Hematopoietic multipotent progenitor cell treated with erythropoietin and hydrocortisone succinate and interleukin-3 and kit ligand, for 8 days (in vitro differentiated cells): ENCODE data around the gene FCGR1A.
A peak's percentile ranks its signal among the peaks of the same experiment; 100 is the strongest.
"Not testable (repeated sequence)": the region's sequence is repeated elsewhere in the genome, so short reads cannot be mapped to it uniquely, and the experiment has no call there.

ENCODE experiments used
- DNase-seq: peaks from one replicate; pipeline ENCODE4 v3.0.0-alpha.2; 2015

The FCGR1A gene

GRCh38 chr1:149782600-149782999 lies at the start of gene FCGR1A:
Gene FCGR1A (plus strand): TSS chr1:149782694. CDS start chr1:149782744, 50 bp downstream.
- DNase-seq = not testable (repeated sequence)

- not testable (repeated sequence) for DNase-seq
These were observed 49.7 kb upstream of the FCGR1A start for GRCh38 chr1:149732781-149733180.

- DNase-seq = not testable (repeated sequence)
These were observed 47.8 kb upstream of the FCGR1A start for GRCh38 chr1:149734692-149735091.

GRCh38 chr1:149740148-149740581 lies 42.3 kb upstream of the FCGR1A start:
- peak; percentile 23 for DNase-seq

- not testable (repeated sequence) for DNase-seq
These were observed 41.8 kb upstream of the FCGR1A start for GRCh38 chr1:149740590-149741230.

- DNase-seq = not testable (repeated sequence)
These were observed 40.6 kb upstream of the FCGR1A start for GRCh38 chr1:149741914-149742313.

- DNase-seq = not testable (repeated sequence)
These were observed 35.8 kb upstream of the FCGR1A start for GRCh38 chr1:149746463-149747356.

- not testable (repeated sequence) for DNase-seq
These were observed 34.9 kb upstream of the FCGR1A start for GRCh38 chr1:149747359-149748143.

- DNase-seq = not testable (repeated sequence)
These were observed 34.4 kb upstream of the FCGR1A start for GRCh38 chr1:149748144-149748500.

- DNase-seq = not testable (repeated sequence)
These were observed 31.9 kb upstream of the FCGR1A start for GRCh38 chr1:149750562-149750961.

GRCh38 chr1:149752186-149752585 lies 30.3 kb upstream of the FCGR1A start:
- not testable (repeated sequence) for DNase-seq

- DNase-seq = not testable (repeated sequence)
These were observed 29.0 kb upstream of the FCGR1A start for GRCh38 chr1:149753466-149753865.

GRCh38 chr1:149755294-149755693 lies 27.2 kb upstream of the FCGR1A start:
- DNase-seq = not testable (repeated sequence)

- DNase-seq = not testable (repeated sequence)
These were observed 20.2 kb upstream of the FCGR1A start for GRCh38 chr1:149762294-149762693.

GRCh38 chr1:149764087-149764800 lies 18.2 kb upstream of the FCGR1A start:
- DNase-seq = not testable (repeated sequence)

GRCh38 chr1:149766241-149766640 lies 16.3 kb upstream of the FCGR1A start:
- not testable (repeated sequence) for DNase-seq

- DNase-seq = not testable (repeated sequence)
These were observed 13.3 kb upstream of the FCGR1A start for GRCh38 chr1:149769216-149769615.

GRCh38 chr1:149770661-149771060 lies 11.8 kb upstream of the FCGR1A start:
- DNase-seq = not testable (repeated sequence)

GRCh38 chr1:149771653-149772425 lies 10.7 kb upstream of the FCGR1A start:
- not testable (repeated sequence) for DNase-seq

GRCh38 chr1:149775510-149776147 lies 6.9 kb upstream of the FCGR1A start:
- DNase-seq = peak; percentile 80

- DNase-seq = peak; percentile 2
These were observed 5.4 kb upstream of the FCGR1A start for GRCh38 chr1:149777084-149777483.
